GM12878 (cell line): ENCODE data around the gene RAF1. TPM values are rescaled to one million over a fixed set of nuclear protein-coding genes. Genes with fewer than 3 reads are reported as not detected.

Source experiments
- ATAC-seq: fragments of 200-7000 bp; cut with Tn5 transposase; 3 replicates; pipeline ENCODE4 v1.9.1; 2020; ENCODE audit warnings: mild to moderate bottlenecking, moderate library complexity
- BruUV-seq: library from RNA; stranded (reverse); fragments of 400-500 nt; replicated peaks from 2 replicates; lab custom pipeline; 2021; lab: Mats Ljungman, UMichigan
- CTCF ChIA-PET: fragments of 300-600 bp; sonication (Branson Sonifier 250); formaldehyde crosslinking; extraction: SDS; loops from one replicate; lab custom pipeline; 2021; ENCODE audit warnings: inconsistent platforms; lab: Yijun Ruan, JAX
- POLR2A ChIA-PET: fragments of 350-600 bp; formaldehyde crosslinking; extraction: SDS; loops from one replicate; lab custom pipeline; 2021; ENCODE audit warnings: inconsistent platforms; lab: Charles Lee
- RAD21 ChIA-PET: fragments of 300-600 bp; sonication (Branson Sonifier 250); formaldehyde crosslinking; loops from one replicate; lab custom pipeline; 2023; ENCODE audit warnings: antibody characterized with exemption; ENCODE audit not compliant: unreplicated experiment; lab: Charles Lee
- SMC1A ChIA-PET: fragments of 300-600 bp; sonication (Branson Sonifier 250); formaldehyde crosslinking; loops from one replicate; lab custom pipeline; 2023; ENCODE audit not compliant: unreplicated experiment, uncharacterized antibody; lab: Charles Lee
- DNase-seq: peaks from one replicate; pipeline ENCODE4 v3.0.0-alpha.2; 2011; ENCODE audit warnings: low read depth, low spot score
- FAIRE-seq: peaks from 3 replicates; lab custom pipeline; 2011; peaks lifted over from hg19 to GRCh38; lab: Jason Lieb, UNC
- H2AFZ ChIP-seq: 2 replicates; pipeline ENCODE4 v1.6.0; 2011; ENCODE audit warnings: low read depth, low read length, control low read depth; ENCODE audit not compliant: control insufficient read depth
- H3K27ac ChIP-seq: 2 replicates; pipeline ENCODE4 v1.5.1; 2011; ENCODE audit warnings: control low read depth; ENCODE audit not compliant: control insufficient read depth, insufficient read depth
- H3K27me3 ChIP-seq, 2 experiments: replicated peaks in 1 of 2; 2 replicates each; pipeline versions ENCODE4 v1.6.0 to v1.6.1; 2011; ENCODE audit warnings: low read length in 1 of 2; ENCODE audit not compliant: control insufficient read depth in 2 of 2, insufficient read depth in 2 of 2
- H3K36me3 ChIP-seq, 2 experiments: 2 replicates each; pipeline ENCODE4 v1.5.1; 2011; ENCODE audit warnings: low read length in 1 of 2; ENCODE audit not compliant: control insufficient read depth in 2 of 2, insufficient read depth in 2 of 2
- H3K4me1 ChIP-seq: 2 replicates; pipeline ENCODE4 v1.6.1; 2011; ENCODE audit warnings: mild to moderate bottlenecking, low read length, moderate library complexity, mixed read lengths; ENCODE audit not compliant: control insufficient read depth, insufficient read depth
- H3K4me2 ChIP-seq: 2 replicates; pipeline ENCODE4 v1.6.0; 2011; ENCODE audit warnings: control low read depth; ENCODE audit not compliant: control insufficient read depth, insufficient read depth
- H3K4me3 ChIP-seq: fragments of 200-600 bp; sonication (generic); 2 replicates; pipeline ENCODE4 v1.5.1; 2016
- H3K79me2 ChIP-seq: 2 replicates; pipeline ENCODE4 v1.6.0; 2011; ENCODE audit warnings: low read length; ENCODE audit not compliant: control insufficient read depth, insufficient read depth
- H3K9ac ChIP-seq: 2 replicates; pipeline ENCODE4 v1.8.0; 2011; ENCODE audit warnings: low read length, control low read depth, mixed read lengths; ENCODE audit not compliant: control insufficient read depth, insufficient read depth
- H3K9me3 ChIP-seq: replicated peaks from 3 replicates; pipeline ENCODE4 v1.5.1; 2011; ENCODE audit warnings: mild to moderate bottlenecking, low read length; ENCODE audit not compliant: control insufficient read depth, insufficient read depth
- H4K20me1 ChIP-seq: 2 replicates; pipeline ENCODE4 v1.6.0; 2011; ENCODE audit not compliant: control insufficient read depth, insufficient read depth
- CHD1 ChIP-seq: IDR thresholded peaks from 2 replicates; pipeline ENCODE4 v1.6.1; 2012; ENCODE audit warnings: low read depth, low read length, improper control_type of control experiment
- CHD2 ChIP-seq: IDR thresholded peaks from 2 replicates; pipeline ENCODE4 v1.6.1; 2011; ENCODE audit warnings: low read depth, low read length, improper control_type of control experiment, borderline replicate concordance
- RUNX3 ChIP-seq: IDR thresholded peaks from 2 replicates; pipeline ENCODE4 v1.6.1; 2012; ENCODE audit warnings: low read length, inconsistent platforms
- WGBS: methylation state at CpG from one replicate; pipeline ENCODE4 v1.1.6; 2016; ENCODE audit warnings: low lambda C conversion rate; ENCODE audit not compliant: insufficient replicate concordance, insufficient coverage; ENCODE audit errors: missing lambda C conversion rate; 5-methylcytosine and 5-hydroxymethylcytosine counted together
- in situ Hi-C: fragments of 300-500 bp; cut with MboI; formaldehyde crosslinking; loops from 9 replicates; pipeline ENCODE4 v1.14.3; 2018; ENCODE audit warnings: mixed read lengths
- intact Hi-C: fragments of 100-400 bp; cut with micrococcal nuclease; formaldehyde crosslinking; loops from one replicate; pipeline ENCODE4 v1.14.2; 2022; ENCODE audit not compliant: unreplicated experiment
- polyA plus RNA-seq, 11 experiments: library from polyadenylated mRNA; depleted of rRNA in 4 of 11; unstranded in 6 of 11; stranded (reverse) in 5 of 11; fragments of >200 nt; fragmentation: Nextera tagmentation in 4 of 11; fragmentation: Illumina TruSeq in 1 of 11; extraction: Ambion mirVana in 4 of 11; extraction: Trizol in 1 of 11; gene quantifications; 1 replicate in 1 of 11; 2 replicates in 10 of 11; pipeline versions ENCODE4 v1.2.1 to v1.2.3, GENCODE V29; 2011 to 2016; ENCODE audit warnings: inconsistent platforms in 2 of 11, missing spikeins in 2 of 11, low read depth in 1 of 11
- total RNA-seq, 4 experiments: library from RNA; depleted of rRNA in 3 of 4; stranded (reverse); fragments of >200 nt in 3 of 4; fragmentation: Illumina TruSeq in 1 of 4; extraction: Trizol in 1 of 4; gene quantifications; 2 replicates each; pipeline versions ENCODE4 v1.2.1 to v1.2.3, GENCODE V29; 2013 to 2021
- TF ChIP-seq, protein P1 (sequence below): fragments of 450-650 bp; formaldehyde crosslinking; IDR thresholded peaks from 2 replicates; pipeline ENCODE4 v1.4.0; 2020; ENCODE audit warnings: mild to moderate bottlenecking, moderate library complexity

RAF1 gene
- total and polyA plus RNA-seq, 10 of the 15 experiments (the other 5 are each of a cell fraction or from before 2014, with no cell fraction given): 20.4 to 151 (median 77.8) TPM

DNA sequence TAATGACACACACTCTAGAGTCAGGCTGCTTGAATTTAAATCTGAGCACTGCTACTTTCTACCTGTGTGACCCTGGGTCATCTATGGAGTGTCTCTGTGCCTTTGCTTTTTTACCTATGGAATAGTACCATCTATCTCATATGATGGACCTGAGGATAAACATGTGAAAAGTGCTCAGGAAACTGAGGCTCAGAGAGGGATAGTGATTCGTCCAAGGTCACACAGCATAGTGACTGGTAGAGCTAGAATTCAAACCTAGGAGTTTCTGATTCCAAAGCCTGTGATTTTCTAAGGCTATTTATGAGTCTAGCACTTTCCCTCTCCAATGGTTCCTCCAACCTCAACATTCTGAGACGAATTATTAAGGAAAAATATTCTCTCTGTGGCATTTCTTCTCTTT, 32.0 kb upstream of the RAF1 start (continued):
- no peak for TF ChIP-seq CHD1

- Histone ChIP-seq H3K9me3 (no peaks in the 10 kb centered on the region), H3K79me2 (no peaks in the 10 kb centered on the region), H2AFZ (no peak overlapping the region), H3K27ac (no peak overlapping the region), H4K20me1 (no peaks in the 10 kb centered on the region), H3K4me3 (no peak overlapping the region), H3K9ac (no peak overlapping the region), H3K36me3 (no peaks in the 10 kb centered on the region), H3K27me3 (no peaks in the 10 kb centered on the region), H3K4me2 (no peak overlapping the region), H3K4me1 (no peaks in the 10 kb centered on the region)
- no peak for DNase-seq
- ATAC-seq: no peak
- intact Hi-C loops (no loop called here), in situ Hi-C loops (no loop called here)
- RAD21 ChIA-PET: interaction anchor here (0.7 kb wide), 1 partner anchor 30 kb away, joined by 3 read pairs; no protein-coding TSS in a partner anchor
- BruUV-seq: no TSS peak
- POLR2A ChIA-PET: no interaction called here
- 76% methylated on average over 3 of the region's 3 CpGs for WGBS
- SMC1A ChIA-PET: no interaction called here
- CTCF ChIA-PET: no interaction called here
- TF ChIP-seq RUNX3 (no peak), CHD2 (no peak)
- TF ChIP-seq, protein P1, sequence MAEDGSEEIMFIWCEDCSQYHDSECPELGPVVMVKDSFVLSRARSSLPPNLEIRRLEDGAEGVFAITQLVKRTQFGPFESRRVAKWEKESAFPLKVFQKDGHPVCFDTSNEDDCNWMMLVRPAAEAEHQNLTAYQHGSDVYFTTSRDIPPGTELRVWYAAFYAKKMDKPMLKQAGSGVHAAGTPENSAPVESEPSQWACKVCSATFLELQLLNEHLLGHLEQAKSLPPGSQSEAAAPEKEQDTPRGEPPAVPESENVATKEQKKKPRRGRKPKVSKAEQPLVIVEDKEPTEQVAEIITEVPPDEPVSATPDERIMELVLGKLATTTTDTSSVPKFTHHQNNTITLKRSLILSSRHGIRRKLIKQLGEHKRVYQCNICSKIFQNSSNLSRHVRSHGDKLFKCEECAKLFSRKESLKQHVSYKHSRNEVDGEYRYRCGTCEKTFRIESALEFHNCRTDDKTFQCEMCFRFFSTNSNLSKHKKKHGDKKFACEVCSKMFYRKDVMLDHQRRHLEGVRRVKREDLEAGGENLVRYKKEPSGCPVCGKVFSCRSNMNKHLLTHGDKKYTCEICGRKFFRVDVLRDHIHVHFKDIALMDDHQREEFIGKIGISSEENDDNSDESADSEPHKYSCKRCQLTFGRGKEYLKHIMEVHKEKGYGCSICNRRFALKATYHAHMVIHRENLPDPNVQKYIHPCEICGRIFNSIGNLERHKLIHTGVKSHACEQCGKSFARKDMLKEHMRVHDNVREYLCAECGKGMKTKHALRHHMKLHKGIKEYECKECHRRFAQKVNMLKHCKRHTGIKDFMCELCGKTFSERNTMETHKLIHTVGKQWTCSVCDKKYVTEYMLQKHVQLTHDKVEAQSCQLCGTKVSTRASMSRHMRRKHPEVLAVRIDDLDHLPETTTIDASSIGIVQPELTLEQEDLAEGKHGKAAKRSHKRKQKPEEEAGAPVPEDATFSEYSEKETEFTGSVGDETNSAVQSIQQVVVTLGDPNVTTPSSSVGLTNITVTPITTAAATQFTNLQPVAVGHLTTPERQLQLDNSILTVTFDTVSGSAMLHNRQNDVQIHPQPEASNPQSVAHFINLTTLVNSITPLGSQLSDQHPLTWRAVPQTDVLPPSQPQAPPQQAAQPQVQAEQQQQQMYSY (CRISPR knock-in tag): no peak
- no peak for FAIRE-seq
Measured at GRCh38 chr3:12695112-12695511, 31.2 kb upstream of the RAF1 start.
